Heart right ventricle (tissue), 16 donors: ENCODE measurements around the gene CARD8. TPM values are rescaled to one million over a fixed set of nuclear protein-coding genes. Genes with fewer than 3 reads are reported as not detected.

Experiments
- ATAC-seq, 8 donors: fragments of 200-7000 bp; cut with Tn5 transposase; one replicate each; pipeline ENCODE4 v1.9.1; 2020; ENCODE audit warnings: mild to moderate bottlenecking in 8 of 8, moderate library complexity in 8 of 8, moderate number of reproducible peaks in 1 of 8
- DNase-seq, 2 donors: peaks; one replicate each; pipeline ENCODE4 v3.0.0-alpha.2; 2020
- H3K27ac ChIP-seq, 10 donors: fragments of 200-600 bp; sonication (generic) in 2 of 10; one replicate each; pipeline versions ENCODE4 v1.5.0 to v1.8.0; 2020 to 2022; ENCODE audit warnings: mild to moderate bottlenecking in 3 of 10
- H3K27me3 ChIP-seq, 7 donors: fragments of 200-600 bp; one replicate each; pipeline ENCODE4 v1.8.0; 2021 to 2022; ENCODE audit warnings: mild to moderate bottlenecking in 2 of 7
- H3K36me3 ChIP-seq, 9 donors: fragments of 200-600 bp; sonication (generic) in 1 of 9; one replicate each; pipeline versions ENCODE4 v1.5.0 to v1.8.0; 2020 to 2022; ENCODE audit warnings: mild to moderate bottlenecking in 2 of 9
- H3K4me1 ChIP-seq, 9 donors: fragments of 200-600 bp; sonication (generic) in 1 of 9; one replicate each; pipeline versions ENCODE4 v1.5.0 to v1.8.0; 2020 to 2022; ENCODE audit warnings: mild to moderate bottlenecking in 4 of 9
- H3K4me3 ChIP-seq, 10 donors: fragments of 200-600 bp; sonication (generic) in 2 of 10; one replicate each; pipeline versions ENCODE4 v1.5.0 to v1.8.0; 2020 to 2022; ENCODE audit warnings: mild to moderate bottlenecking in 7 of 10, moderate library complexity in 2 of 10
- H3K9me3 ChIP-seq, 11 donors: fragments of 200-600 bp in 10 of 11; sonication (generic) in 2 of 11; one replicate each; pipeline versions ENCODE4 v1.5.0 to v1.8.0; 2013 to 2022; ENCODE audit warnings: mild to moderate bottlenecking in 2 of 11, control low read depth in 1 of 11, moderate library complexity in 1 of 11
- WGBS, 2 donors: extraction: QIAGEN DNeasy Blood & Tissue Kit; methylation state at CpG; one replicate each; pipeline ENCODE4 v1.1.7; 2013; ENCODE audit warnings: inconsistent platforms in 1 of 2; 5-methylcytosine and 5-hydroxymethylcytosine counted together
- intact Hi-C, 10 donors: fragments of 100-400 bp; cut with DNase I; formaldehyde crosslinking; loops; one replicate each; pipeline versions ENCODE4 v1.11.1 to v1.14.2; 2022
- polyA plus RNA-seq, 2 donors: library from polyadenylated mRNA; stranded (reverse); fragments of 200-250 nt; gene quantifications; one replicate each; pipeline ENCODE4 v1.2.3, GENCODE V29; 2013
- total RNA-seq, 10 donors: library from RNA; stranded (reverse); fragmentation: NEBNext Ultra II Directional in 3 of 10; extraction: Animal tissue kit (Norgen Biotek cat#: 25700) in 3 of 10; gene quantifications; one replicate each; pipeline versions ENCODE4 v1.2.1 to v1.2.4, GENCODE V29; 2021 to 2023
- TF ChIP-seq, protein P1 (sequence below), 9 donors: fragments of 200-600 bp; sonication (generic) in 2 of 9; IDR thresholded peaks; one replicate each; pipeline versions ENCODE4 v1.5.0 to v1.8.0; 2021 to 2022; ENCODE audit warnings: antibody characterized with exemption in 9 of 9, mild to moderate bottlenecking in 5 of 9, moderate library complexity in 1 of 9
- donor health status: Arrhythmogenic right ventricular cardiomyopathy.
- donor health status: ischemic (EF 13 %, LVEDD 7.1; RV severe dilation, severe dysfunction).
- donor health status: healthy with polysubstance abuse.
- donor health status: DM: no; HTN: yes; CAD: no.
- donor health status: DM: no; HTN: no; CAD: no.
- donor health status: ischemic (EF 25% LVEDD 6.9; RV normal size, moderate dysfunction).
- donor health status: ischemic (EF 25% LVEDD 5.7; RV mildly dilated, moderate dysfunction).
- donor health status: healthy.
- donor health status: DM: yes; HTN: yes; CAD: no.
- donor health status: Ischemic cardiomyopathy.
- donor health status: ischemic (EF 35%, LVEDD 5.7; RV mildly dilated, moderate dysfunction).
- donor health status: nonischemic (EF 11% LVEDD 7.7; RV severe dilation, severe dysfunction).
- donor health status: DM: yes; HTN: yes; CAD: no.
- donor health status: PGD.
- donor health status: ischemic (EF 29% LVEDD 5.4; RV normal size, mild dysfunction).
- donor health status: nonischemic (EF 23%, LVEDD 6.1; RV moderate dilation, normal function).

The CARD8 gene
- total and polyA plus RNA-seq, 12 donors = 18.9 to 49.5 (median 29.4) TPM

DNA sequence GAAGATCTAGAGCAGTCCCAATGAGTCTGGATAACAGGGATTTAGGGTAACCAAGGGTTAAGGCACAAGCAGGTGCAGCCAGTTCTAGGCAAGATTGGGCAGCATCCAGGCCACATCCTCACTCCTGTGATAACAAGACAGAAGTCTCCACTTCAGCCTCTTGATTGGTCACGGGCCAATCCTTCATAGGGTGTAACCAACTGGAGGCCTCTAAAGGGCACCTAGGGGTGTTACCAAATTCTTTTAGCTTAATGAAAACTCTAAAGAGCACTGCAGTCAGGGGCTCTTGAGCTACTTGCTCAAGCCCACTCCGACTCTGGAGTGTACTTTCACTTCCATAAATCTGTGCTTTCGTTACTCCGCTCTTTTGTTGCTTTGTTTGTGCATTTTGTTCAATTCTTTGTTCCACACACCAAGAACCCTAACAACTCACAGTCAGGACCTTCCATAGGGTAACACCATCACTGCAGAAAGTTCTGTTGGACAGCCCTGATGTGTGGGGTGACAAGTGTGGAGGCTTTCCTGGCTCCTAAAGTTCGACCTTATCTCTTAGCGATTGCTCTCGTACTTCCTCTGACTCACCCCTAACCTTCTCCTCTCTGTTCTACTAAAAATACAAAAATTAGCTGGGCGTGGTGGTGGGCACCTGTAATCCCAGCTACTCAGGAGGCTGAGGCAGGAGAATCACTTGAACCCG, 49.2 kb downstream of the CARD8 start:
- Histone ChIP-seq H3K36me3 (peaks cover 0 to 26% (median 4%) of the 10 kb centered on the region in 9 donors), H3K27ac (peak overlapping the region in 3 of 10 donors; percentile 4 to 24 (median 15)), H3K4me3 (no peak overlapping the region), H3K4me1 (peaks cover 0 to 32% (median 15%) of the 10 kb centered on the region in 9 donors), H3K27me3 (no peaks in the 10 kb centered on the region), H3K9me3 (no peaks in the 10 kb centered on the region)
- WGBS, 2 donors = 64 to 70% methylated on average over 9 of the region's 9 CpGs
- TF ChIP-seq, protein P1, sequence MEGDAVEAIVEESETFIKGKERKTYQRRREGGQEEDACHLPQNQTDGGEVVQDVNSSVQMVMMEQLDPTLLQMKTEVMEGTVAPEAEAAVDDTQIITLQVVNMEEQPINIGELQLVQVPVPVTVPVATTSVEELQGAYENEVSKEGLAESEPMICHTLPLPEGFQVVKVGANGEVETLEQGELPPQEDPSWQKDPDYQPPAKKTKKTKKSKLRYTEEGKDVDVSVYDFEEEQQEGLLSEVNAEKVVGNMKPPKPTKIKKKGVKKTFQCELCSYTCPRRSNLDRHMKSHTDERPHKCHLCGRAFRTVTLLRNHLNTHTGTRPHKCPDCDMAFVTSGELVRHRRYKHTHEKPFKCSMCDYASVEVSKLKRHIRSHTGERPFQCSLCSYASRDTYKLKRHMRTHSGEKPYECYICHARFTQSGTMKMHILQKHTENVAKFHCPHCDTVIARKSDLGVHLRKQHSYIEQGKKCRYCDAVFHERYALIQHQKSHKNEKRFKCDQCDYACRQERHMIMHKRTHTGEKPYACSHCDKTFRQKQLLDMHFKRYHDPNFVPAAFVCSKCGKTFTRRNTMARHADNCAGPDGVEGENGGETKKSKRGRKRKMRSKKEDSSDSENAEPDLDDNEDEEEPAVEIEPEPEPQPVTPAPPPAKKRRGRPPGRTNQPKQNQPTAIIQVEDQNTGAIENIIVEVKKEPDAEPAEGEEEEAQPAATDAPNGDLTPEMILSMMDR (IDR thresholded peaks at IDR 0.05) = no peak
- no peak for ATAC-seq
- intact Hi-C loops = loop anchor here in 3 of 10 donors (5.0 to 10.0 kb wide), 2 partner anchors 46 to 48 kb away; partner anchors contain the start of gene CARD8 (in 2 of the 3)
- DNase-seq = no peak

DNA sequence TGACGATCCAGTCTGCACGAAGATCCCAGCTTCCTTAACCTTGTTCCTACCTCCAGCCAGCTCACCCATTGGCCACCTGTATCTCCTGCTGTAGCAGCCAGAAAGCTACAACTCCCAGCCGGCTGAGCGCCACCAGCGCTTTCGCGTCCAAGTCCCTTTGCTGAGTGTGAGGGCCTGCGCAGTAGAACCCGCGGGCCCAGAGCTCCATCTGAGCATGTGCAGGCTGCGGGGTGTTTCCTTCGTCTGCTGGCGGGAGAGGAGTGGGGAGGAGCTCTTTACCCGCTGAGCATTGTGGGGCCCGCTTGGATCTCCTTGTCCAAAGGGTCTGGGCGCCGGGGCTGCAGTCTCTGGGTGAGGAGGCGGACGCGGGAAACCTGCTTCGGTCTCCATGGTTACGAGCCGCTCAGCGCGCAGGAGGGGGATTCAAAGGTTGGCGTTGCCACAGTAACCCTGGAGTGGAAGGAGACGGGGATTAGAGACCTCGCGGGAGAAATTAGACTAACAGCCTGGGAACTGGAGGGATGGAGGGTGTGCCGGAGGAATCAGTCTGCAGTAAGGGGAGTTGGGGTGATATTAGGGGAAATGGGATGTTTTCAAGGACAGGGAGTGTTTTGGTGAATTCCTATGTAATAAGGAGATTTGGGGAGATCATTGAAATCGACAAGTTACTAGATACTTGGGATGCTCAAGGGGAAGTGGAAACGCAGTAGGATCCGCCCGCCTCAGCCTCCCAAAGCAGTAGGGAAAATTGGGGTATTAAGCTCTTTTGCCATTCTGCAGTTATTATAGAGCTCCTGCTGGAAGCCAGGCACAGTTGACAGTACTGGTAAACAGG, 51.7 kb downstream of the CARD8 start:
- WGBS, 2 donors = 0% methylated on average over 34 of the region's 34 CpGs
- intact Hi-C loops = loop anchor here in 3 of 10 donors (5.0 to 10.0 kb wide), 2 partner anchors 51 to 53 kb away; partner anchors contain the start of gene CARD8 (in 3 of the 3)
- Histone ChIP-seq H3K4me1 (peaks cover 0 to 32% (median 8%) of the 10 kb centered on the region in 9 donors), H3K4me3 (peak overlapping the region; percentile 52 to 83 (median 68)), H3K36me3 (peaks cover 0 to 11% (median 0%) of the 10 kb centered on the region in 9 donors), H3K9me3 (no peaks in the 10 kb centered on the region), H3K27me3 (no peaks in the 10 kb centered on the region), H3K27ac (peak overlapping the region in 9 of 10 donors; percentile 49 to 81 (median 72))
- peak; percentile 92 to 95 for DNase-seq
- peak; percentile 99 to 100 (median 100) for ATAC-seq
- TF ChIP-seq, protein P1 (IDR thresholded peaks at IDR 0.05) = no peak

DNA sequence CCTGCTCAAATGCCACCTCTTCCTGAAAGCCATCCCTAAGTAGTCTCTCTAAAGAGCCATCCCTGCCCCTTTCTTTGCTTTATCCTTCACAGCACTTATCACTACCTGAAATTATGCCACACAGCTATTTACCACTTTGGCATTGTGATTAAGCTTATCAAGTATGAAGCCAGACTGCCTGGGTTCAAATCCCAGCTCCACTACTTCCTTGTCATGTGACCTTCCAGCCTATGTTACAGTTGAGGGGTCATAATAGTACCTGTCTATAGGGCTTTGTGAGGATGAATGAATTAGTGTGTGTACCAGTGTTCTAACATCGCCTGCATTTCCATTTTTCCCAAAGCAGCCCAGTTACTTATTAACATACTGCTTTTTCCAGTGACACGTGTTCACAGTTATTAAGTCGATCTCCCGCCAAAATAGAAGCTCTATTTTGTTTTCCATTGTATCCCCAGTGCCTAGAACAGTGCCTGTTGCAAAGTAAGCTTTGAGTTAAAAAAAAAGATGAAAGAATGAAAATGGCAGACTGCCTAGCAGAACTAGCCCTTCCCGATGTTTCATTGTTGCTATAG, 52.4 kb downstream of the CARD8 start:
- Histone ChIP-seq H3K9me3 (no peaks in the 10 kb centered on the region), H3K27me3 (no peaks in the 10 kb centered on the region), H3K27ac (peak overlapping the region in 9 of 10 donors; percentile 49 to 81 (median 72)), H3K4me3 (peak overlapping the region in 9 of 10 donors; percentile 52 to 83 (median 67)), H3K4me1 (peaks cover 0 to 32% (median 8%) of the 10 kb centered on the region in 9 donors), H3K36me3 (peaks cover 0 to 9% (median 0%) of the 10 kb centered on the region in 9 donors)
- ATAC-seq (no peak), DNase-seq (no peak)
- 18 to 20% methylated on average over 5 of the region's 5 CpGs for WGBS, 2 donors
- TF ChIP-seq, protein P1 (IDR thresholded peaks at IDR 0.05) = no peak
- intact Hi-C loops = loop anchor here in 3 of 10 donors (5.0 to 10.0 kb wide), 2 partner anchors 51 to 54 kb away; partner anchors contain the start of gene CARD8 (in 3 of the 3)
